Measurements from ENCODE around the gene ARHGEF10L.
A peak's percentile ranks its signal among the peaks of the same experiment; 100 is the strongest.
"Not testable (repeated sequence)": the region's sequence is repeated elsewhere in the genome, so short reads cannot be mapped to it uniquely, and the experiment has no call there.

The ARHGEF10L gene, protein sequence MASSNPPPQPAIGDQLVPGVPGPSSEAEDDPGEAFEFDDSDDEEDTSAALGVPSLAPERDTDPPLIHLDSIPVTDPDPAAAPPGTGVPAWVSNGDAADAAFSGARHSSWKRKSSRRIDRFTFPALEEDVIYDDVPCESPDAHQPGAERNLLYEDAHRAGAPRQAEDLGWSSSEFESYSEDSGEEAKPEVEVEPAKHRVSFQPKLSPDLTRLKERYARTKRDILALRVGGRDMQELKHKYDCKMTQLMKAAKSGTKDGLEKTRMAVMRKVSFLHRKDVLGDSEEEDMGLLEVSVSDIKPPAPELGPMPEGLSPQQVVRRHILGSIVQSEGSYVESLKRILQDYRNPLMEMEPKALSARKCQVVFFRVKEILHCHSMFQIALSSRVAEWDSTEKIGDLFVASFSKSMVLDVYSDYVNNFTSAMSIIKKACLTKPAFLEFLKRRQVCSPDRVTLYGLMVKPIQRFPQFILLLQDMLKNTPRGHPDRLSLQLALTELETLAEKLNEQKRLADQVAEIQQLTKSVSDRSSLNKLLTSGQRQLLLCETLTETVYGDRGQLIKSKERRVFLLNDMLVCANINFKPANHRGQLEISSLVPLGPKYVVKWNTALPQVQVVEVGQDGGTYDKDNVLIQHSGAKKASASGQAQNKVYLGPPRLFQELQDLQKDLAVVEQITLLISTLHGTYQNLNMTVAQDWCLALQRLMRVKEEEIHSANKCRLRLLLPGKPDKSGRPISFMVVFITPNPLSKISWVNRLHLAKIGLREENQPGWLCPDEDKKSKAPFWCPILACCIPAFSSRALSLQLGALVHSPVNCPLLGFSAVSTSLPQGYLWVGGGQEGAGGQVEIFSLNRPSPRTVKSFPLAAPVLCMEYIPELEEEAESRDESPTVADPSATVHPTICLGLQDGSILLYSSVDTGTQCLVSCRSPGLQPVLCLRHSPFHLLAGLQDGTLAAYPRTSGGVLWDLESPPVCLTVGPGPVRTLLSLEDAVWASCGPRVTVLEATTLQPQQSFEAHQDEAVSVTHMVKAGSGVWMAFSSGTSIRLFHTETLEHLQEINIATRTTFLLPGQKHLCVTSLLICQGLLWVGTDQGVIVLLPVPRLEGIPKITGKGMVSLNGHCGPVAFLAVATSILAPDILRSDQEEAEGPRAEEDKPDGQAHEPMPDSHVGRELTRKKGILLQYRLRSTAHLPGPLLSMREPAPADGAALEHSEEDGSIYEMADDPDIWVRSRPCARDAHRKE (N-terminal part only)

DNA sequence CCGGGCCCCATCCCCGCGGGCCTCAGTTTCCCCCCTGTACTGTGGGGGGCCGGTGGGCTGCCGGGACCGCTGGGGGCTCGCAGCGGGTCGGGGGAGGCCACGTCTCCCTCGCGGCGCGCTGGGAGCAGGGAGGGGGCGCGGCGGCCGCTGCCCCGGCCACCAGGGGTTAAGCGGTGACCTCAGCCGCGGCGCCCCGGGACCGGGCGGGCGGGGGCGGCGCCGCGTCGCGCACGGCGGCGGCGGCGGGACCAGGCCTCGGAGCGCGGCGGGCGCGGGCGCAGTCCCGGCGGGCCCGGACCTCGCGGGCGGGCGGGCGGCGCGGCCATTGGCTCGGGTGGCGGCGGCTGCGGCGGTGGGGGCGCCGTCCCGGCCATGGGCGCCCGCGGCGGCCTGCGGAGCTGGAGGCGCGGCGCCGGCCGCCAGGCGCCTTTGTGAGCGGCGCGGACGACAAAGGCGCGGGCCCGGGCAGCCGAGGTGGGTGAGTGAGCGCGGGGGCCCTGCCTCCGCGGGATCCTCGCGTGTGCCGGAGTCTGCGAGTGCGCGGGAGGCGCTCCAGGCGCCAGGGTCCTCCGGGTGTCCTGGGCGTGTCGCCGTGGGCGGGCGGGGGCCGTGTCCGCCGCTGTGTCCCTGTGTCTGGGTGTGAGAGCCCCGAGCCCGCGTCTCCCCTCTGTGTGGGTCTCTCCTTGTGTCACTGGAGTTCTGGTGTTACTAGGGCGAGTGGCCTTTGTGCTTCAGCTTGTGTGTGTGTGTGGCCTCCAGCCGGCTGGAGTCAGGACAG lies at the start of gene ARHGEF10L:
ARHGEF10L (plus strand) TSS at position 222 of the 778 bp plus-strand sequence. CDS start 40,898 bp downstream, outside the sequence.
- DNase-seq (ENCODE audit: low read depth) = no peak
- TF ChIP-seq, protein P1, sequence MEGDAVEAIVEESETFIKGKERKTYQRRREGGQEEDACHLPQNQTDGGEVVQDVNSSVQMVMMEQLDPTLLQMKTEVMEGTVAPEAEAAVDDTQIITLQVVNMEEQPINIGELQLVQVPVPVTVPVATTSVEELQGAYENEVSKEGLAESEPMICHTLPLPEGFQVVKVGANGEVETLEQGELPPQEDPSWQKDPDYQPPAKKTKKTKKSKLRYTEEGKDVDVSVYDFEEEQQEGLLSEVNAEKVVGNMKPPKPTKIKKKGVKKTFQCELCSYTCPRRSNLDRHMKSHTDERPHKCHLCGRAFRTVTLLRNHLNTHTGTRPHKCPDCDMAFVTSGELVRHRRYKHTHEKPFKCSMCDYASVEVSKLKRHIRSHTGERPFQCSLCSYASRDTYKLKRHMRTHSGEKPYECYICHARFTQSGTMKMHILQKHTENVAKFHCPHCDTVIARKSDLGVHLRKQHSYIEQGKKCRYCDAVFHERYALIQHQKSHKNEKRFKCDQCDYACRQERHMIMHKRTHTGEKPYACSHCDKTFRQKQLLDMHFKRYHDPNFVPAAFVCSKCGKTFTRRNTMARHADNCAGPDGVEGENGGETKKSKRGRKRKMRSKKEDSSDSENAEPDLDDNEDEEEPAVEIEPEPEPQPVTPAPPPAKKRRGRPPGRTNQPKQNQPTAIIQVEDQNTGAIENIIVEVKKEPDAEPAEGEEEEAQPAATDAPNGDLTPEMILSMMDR (IDR thresholded peaks at IDR 0.05; ENCODE audit: insufficient read depth, low read depth, low read length, missing control alignments) = no peak
- peak within 1 kb of the TSS; percentile 59 for H3K4me3 ChIP-seq (ENCODE audit: low read length)

DNA sequence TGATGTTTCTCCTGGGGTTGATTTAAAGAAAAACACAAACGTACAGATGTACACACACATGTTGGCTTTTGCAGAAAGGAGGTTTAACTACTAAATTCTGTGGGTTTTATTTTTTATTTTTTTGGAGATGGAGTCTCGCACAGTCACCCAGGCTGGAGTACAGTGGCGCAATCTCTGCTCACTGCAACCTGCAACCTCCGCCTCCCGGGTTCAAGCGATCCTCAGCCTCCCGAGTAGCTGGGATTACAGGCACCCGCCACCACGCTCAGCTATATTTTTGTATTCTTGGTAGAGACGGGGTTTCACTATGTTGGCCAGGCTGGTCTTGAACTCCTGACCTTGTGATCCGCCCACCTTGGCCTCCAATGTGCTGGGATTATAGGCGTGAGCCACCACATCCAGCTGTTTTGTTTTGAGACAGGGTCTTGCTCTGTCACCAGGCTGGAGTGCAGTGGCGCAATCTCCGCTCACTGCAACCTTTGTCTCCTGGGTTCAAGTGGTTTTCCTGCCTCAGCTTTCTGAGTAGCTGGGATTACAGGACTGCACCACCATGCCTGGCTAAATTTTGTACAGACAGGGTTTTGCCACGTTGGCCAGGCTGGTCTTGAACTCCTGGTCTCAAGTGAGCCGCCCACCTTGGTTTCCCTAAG lies 49.6 kb upstream of the ARHGEF10L start:
- not testable (repeated sequence) for H3K4me3 ChIP-seq (ENCODE audit: low read length); DNase-seq (ENCODE audit: low read depth)

DNA sequence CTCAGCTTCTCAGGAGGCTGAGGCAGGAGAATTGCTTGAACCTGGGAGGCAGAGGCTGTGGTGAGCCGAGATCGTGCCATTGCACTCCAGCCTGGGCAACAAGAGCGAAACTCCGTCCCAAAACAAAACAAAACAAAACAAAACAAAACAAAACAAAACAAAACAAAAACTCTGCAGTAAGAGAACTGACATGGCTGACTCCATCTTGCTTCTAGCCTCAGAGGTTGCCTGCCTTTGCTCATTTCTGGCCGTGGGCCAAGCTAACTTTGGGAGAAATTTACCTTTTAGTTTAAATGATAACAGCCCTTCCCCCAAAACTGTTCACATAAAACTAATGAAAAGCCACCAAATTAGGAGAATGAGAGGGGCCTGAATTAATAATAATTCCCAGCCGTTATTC lies 48.8 kb upstream of the ARHGEF10L start:
- DNase-seq (ENCODE audit: low read depth); H3K4me3 ChIP-seq (ENCODE audit: low read length): not testable (repeated sequence)

DNA sequence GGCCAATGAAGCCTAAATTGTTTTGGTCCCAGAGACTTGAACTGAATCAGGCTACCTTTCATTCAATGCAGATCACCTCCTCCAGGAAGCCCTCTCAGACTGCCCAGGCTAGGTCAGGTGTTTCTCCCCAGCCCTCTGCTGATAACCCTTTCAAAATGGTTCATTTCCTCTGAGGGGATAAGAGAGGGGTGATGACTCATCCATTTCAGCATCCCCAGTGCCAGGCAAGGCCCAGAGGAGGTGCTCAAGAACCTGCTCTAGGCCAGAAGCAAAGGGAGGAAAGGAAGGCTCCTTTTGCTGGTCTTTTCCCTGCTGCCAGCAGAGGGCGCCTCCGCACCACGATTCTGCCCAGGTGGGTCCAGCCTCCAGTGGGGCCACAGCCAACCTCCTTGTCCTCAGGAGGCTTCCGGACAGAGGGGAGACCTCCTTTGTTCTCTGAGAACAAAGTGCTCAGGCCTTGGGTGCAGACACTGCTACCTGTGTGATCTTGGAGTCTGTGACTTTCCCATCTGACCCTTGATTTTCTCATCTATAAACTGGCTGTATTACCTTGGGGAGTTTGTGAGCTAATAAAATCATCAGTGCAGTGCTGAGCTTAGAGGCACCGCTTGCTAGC lies 45.3 kb upstream of the ARHGEF10L start:
- TF ChIP-seq, protein P1 (IDR thresholded peaks at IDR 0.05; ENCODE audit: insufficient read depth, low read depth, low read length, missing control alignments) = peak; percentile 91
- H3K4me3 ChIP-seq (ENCODE audit: low read length) = no peak overlapping the region
- peak; percentile 76 for DNase-seq (ENCODE audit: low read depth)

DNA sequence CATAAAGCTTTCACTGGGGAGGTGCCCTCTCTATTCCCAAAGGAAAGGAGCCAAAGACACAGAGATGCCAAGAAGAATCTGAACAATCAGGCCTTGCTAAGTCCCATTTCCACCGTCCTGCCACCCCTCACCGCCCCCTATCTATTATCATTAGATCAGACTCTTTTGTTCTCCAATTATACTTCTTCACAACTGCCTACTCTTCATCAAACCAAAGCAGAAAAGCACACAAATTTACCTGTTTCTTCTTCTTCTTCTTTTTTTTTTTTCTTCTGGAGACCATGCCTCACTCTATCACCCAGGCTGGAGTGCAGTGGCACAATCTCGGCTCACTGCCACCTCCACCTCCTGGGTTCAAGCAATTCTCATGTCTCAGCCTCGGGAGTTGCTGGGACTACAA lies 43.1 kb upstream of the ARHGEF10L start:
- TF ChIP-seq, protein P1 (IDR thresholded peaks at IDR 0.05; ENCODE audit: insufficient read depth, low read depth, low read length, missing control alignments) = no peak
- DNase-seq (ENCODE audit: low read depth) = no peak

DNA sequence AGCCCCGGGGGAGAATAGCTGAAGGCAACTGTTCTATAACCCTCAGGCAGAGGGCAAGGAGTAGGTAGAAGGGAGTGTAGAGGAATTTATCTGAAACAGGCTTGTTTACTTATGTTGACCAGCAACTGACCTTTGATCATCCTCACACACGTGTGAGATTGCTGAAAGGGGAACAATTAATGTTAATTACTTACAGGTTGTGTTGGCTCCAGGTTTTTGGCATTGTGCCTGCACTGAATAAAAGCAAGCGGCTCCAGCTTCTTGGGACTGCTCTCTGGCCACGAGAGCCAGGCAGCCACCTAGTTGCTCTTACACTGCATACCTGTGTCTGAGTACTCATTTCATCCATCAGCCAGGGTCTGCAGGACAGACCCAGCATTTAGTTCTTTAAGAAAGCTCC lies 41.3 kb upstream of the ARHGEF10L start:
- TF ChIP-seq, protein P1 (IDR thresholded peaks at IDR 0.05; ENCODE audit: insufficient read depth, low read depth, low read length, missing control alignments) = no peak
- H3K4me3 ChIP-seq (ENCODE audit: low read length) = no peak overlapping the region
- DNase-seq (ENCODE audit: low read depth) = no peak

More for the DNA sequence above, 43.1 kb upstream of the ARHGEF10L start:
- no peak overlapping the region for H3K4me3 ChIP-seq (ENCODE audit: low read length)

All from epithelial cell of esophagus (primary cell).